Breast epithelium (tissue), 4 donors: ENCODE measurements around the gene CARD8. TPM values are rescaled to one million over a fixed set of nuclear protein-coding genes. Genes with fewer than 3 reads are reported as not detected.

Source experiments
- DNase-seq, 2 donors: peaks; one replicate each; pipeline ENCODE4 v3.0.0-alpha.2; 2019; ENCODE audit warnings: low spot score in 2 of 2
- H3K27ac ChIP-seq, 2 donors: fragments of 200-600 bp; sonication (generic) in 1 of 2; one replicate each; pipeline ENCODE4 v1.5.1; 2016 to 2019; ENCODE audit warnings: mild to moderate bottlenecking in 1 of 2
- H3K27me3 ChIP-seq, 2 donors: fragments of 200-600 bp; sonication (generic) in 1 of 2; one replicate each; pipeline versions ENCODE4 v1.5.1 to v1.6.0; 2017 to 2019; ENCODE audit warnings: control low read depth in 1 of 2, mild to moderate bottlenecking in 1 of 2
- H3K36me3 ChIP-seq: fragments of 200-600 bp; one replicate; pipeline ENCODE4 v1.5.1; 2019
- H3K4me1 ChIP-seq, 2 donors: fragments of 200-600 bp; sonication (generic); one replicate each; pipeline ENCODE4 v1.5.1; 2016 to 2019; ENCODE audit warnings: control low read depth in 1 of 2
- H3K4me3 ChIP-seq, 3 donors: fragments of 200-600 bp; sonication (generic); 1 replicate in 2 of 3; 2 replicates in 1 of 3; pipeline ENCODE4 v1.5.1; 2016 to 2019; ENCODE audit warnings: mild to moderate bottlenecking in 3 of 3, moderate library complexity in 2 of 3
- H3K9me3 ChIP-seq, 2 donors: fragments of 200-600 bp; sonication (generic) in 1 of 2; one replicate each; pipeline ENCODE4 v1.5.1; 2016 to 2019; ENCODE audit warnings: control low read depth in 1 of 2
- CTCF ChIP-seq, 3 donors: fragments of 450-650 bp; IDR thresholded peaks; one replicate each; pipeline ENCODE4 v1.5.1; 2016 to 2017; ENCODE audit warnings: antibody characterized with exemption in 3 of 3, mild to moderate bottlenecking in 3 of 3, moderate library complexity in 3 of 3
- POLR2A ChIP-seq: fragments of 450-650 bp; IDR thresholded peaks from one replicate; pipeline ENCODE4 v1.6.1; 2016; ENCODE audit warnings: antibody characterized with exemption, mild to moderate bottlenecking, moderate library complexity
- POLR2AphosphoS5 ChIP-seq, 3 donors: sonication (generic); formaldehyde crosslinking; IDR thresholded peaks; one replicate each; pipeline ENCODE4 v1.6.1; 2017; ENCODE audit warnings: antibody characterized with exemption in 3 of 3
- intact Hi-C: fragments of 100-400 bp; cut with DNase I; formaldehyde crosslinking; loops from one replicate; pipeline ENCODE4 v1.15.1; 2023; ENCODE audit warnings: low total_unique reads
- total RNA-seq, 3 donors: library from RNA; depleted of rRNA; stranded (reverse); fragments of >200 nt; gene quantifications; one replicate each; pipeline ENCODE4 v1.1.0, GENCODE V29; 2016

The CARD8 gene
- total RNA-seq, 3 donors from 2014 or later = 35.0 to 39.0 (median 35.8) TPM

GRCh38 chr19:48192750-48193149, 63.0 kb downstream of the CARD8 start:
- Histone ChIP-seq H3K27ac (no peak overlapping the region), H3K9me3 (no peaks in the 10 kb centered on the region)
- intact Hi-C loops = no loop called here

GRCh38 chr19:48190885-48191284, 64.8 kb downstream of the CARD8 start:
- TF ChIP-seq CTCF (IDR thresholded peaks at IDR 0.05) (no peak), POLR2AphosphoS5 (IDR thresholded peaks at IDR 0.05) (no peak), POLR2A (no peak)
- Histone ChIP-seq H3K36me3 (no peaks in the 10 kb centered on the region), H3K27ac (no peak overlapping the region), H3K4me1 (no peaks in the 10 kb centered on the region), H3K9me3 (no peaks in the 10 kb centered on the region), H3K4me3 (no peak overlapping the region), H3K27me3 (no peaks in the 10 kb centered on the region)
- no peak for DNase-seq
- intact Hi-C loops = no loop called here

More at GRCh38 chr19:48192750-48193149, 63.0 kb downstream of the CARD8 start:
- TF ChIP-seq CTCF (IDR thresholded peaks at IDR 0.05) = no peak
- no peak for TF ChIP-seq POLR2A
- TF ChIP-seq POLR2AphosphoS5 (IDR thresholded peaks at IDR 0.05) = no peak
- Histone ChIP-seq H3K36me3 (no peaks in the 10 kb centered on the region), H3K4me1 (no peaks in the 10 kb centered on the region), H3K4me3 (no peak overlapping the region), H3K27me3 (no peaks in the 10 kb centered on the region)
- no peak for DNase-seq

- peak in 1 of 2 donors; percentile 37 for DNase-seq
- no peaks in the 10 kb centered on the region for H3K36me3 ChIP-seq
- no peak overlapping the region for H3K4me3 ChIP-seq
- no peaks in the 10 kb centered on the region for H3K9me3 ChIP-seq
- no peaks in the 10 kb centered on the region for H3K27me3 ChIP-seq
- intact Hi-C loops = no loop called here
- TF ChIP-seq CTCF (IDR thresholded peaks at IDR 0.05) (peak in 1 of 3 donors; percentile 35), POLR2A (no peak)
- no peak overlapping the region for H3K27ac ChIP-seq
- H3K4me1 ChIP-seq = no peaks in the 10 kb centered on the region
Measured at GRCh38 chr19:48190288-48190884, 65.3 kb downstream of the CARD8 start.

- DNase-seq = no peak
Measured at GRCh38 chr19:48186541-48186991, 69.1 kb downstream of the CARD8 start.

More at GRCh38 chr19:48186541-48186991, 69.1 kb downstream of the CARD8 start:
- Histone ChIP-seq H3K9me3 (peaks cover 4% of the 10 kb centered on the region in 2 donors), H3K4me1 (no peaks in the 10 kb centered on the region), H3K27ac (no peak overlapping the region), H3K27me3 (no peaks in the 10 kb centered on the region), H3K4me3 (no peak overlapping the region), H3K36me3 (no peaks in the 10 kb centered on the region)
- no peak for TF ChIP-seq POLR2AphosphoS5 (IDR thresholded peaks at IDR 0.05)
- no peak for TF ChIP-seq CTCF (IDR thresholded peaks at IDR 0.05)
- no peak for TF ChIP-seq POLR2A
- intact Hi-C loops = no loop called here
